OCI-LY7 (cell line): ENCODE measurements around the gene ELOVL6.
"Not testable (repeated sequence)": the region's sequence is repeated elsewhere in the genome, so short reads cannot be mapped to it uniquely, and the experiment has no call there.

Experiments
- CTCF ChIP-seq: fragments of 200-600 bp; sonication (generic); conservative IDR thresholded peaks from 2 replicates; pipeline ENCODE4 v1.5.1; 2014; ENCODE audit warnings: mild to moderate bottlenecking, antibody characterized with exemption, low read length, moderate library complexity, mixed read lengths
- EZH2phosphoT487 ChIP-seq: fragments of 200-600 bp; sonication (generic); IDR thresholded peaks from 2 replicates; pipeline ENCODE4 v1.6.1; 2018; ENCODE audit warnings: low read depth, borderline replicate concordance, mild to moderate bottlenecking, mixed run types, antibody characterized with exemption, low read length, moderate library complexity, mixed read lengths

GRCh38 chr4:110078148-110078547 is 120.3 kb downstream of the ELOVL6 start:
- TF ChIP-seq EZH2phosphoT487, CTCF: not testable (repeated sequence)
